ENCODE data around the gene PRSS2.

GRCh38 chr7:142754681-142755575, 15.8 kb upstream of the PRSS2 start:
- TF ChIP-seq POLR2AphosphoS5 (IDR thresholded peaks at IDR 0.05; ENCODE audit: low read depth, low read length) (no peak), POU2F2 (IDR thresholded peaks at IDR 0.05; ENCODE audit: low read depth, low read length) (no peak), POLR2A (IDR thresholded peaks at IDR 0.05; ENCODE audit: low read depth, low read length) (no peak), TAF1 (IDR thresholded peaks at IDR 0.05; ENCODE audit: low read depth, low read length) (no peak), PAX5 (IDR thresholded peaks at IDR 0.05; ENCODE audit: insufficient read depth, low read length, severe bottlenecking) (no peak)

All from GM12891 (cell line).